HG02943 (cell line): ENCODE measurements around the gene ACVR2A.

Experiments used
- ATAC-seq: cut with Tn5 transposase; IDR thresholded peaks from one replicate; pipeline ENCODE4 v1.9.1; 2021; ENCODE audit warnings: mild to moderate bottlenecking, low read depth, moderate library complexity; ENCODE audit not compliant: unreplicated experiment

ACVR2A gene

GRCh38 chr2:147844697-147845410 lies at the start of gene ACVR2A:
ACVR2A (plus strand) TSS chr2:147845029; CDS start chr2:147845153, 124 bp downstream.
- peak; percentile 41 for ATAC-seq

DNA sequence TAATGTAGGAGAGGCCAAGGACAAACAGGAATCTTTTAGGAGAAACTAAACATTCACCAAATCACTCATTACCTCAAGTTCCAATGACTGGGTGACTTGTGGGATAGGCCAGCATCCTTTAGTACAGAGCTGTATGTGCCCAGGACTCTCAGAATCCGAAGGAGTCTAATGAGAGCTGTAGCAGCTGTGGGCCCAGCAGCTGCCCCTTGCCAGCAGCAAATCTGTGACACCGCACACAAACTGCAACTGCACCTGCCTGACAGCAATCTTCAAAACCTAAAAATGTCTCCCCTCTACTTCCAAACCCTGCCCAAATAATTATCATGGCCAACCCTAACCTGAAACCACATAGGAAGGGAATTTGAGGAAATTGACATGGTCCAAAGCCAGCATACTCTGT lies 44.5 kb upstream of the ACVR2A start:
- ATAC-seq, result no peak

GRCh38 chr2:147806846-147807245 lies 38.0 kb upstream of the ACVR2A start:
- ATAC-seq, result no peak

- no peak for ATAC-seq
These were observed 36.3 kb upstream of the ACVR2A start for GRCh38 chr2:147808520-147808919.

GRCh38 chr2:147810883-147811765 lies 33.7 kb upstream of the ACVR2A start:
- no peak for ATAC-seq

- ATAC-seq, result no peak
These were observed 26.1 kb upstream of the ACVR2A start for GRCh38 chr2:147818741-147819140.

- ATAC-seq, result no peak
These were observed 20.2 kb upstream of the ACVR2A start for GRCh38 chr2:147824620-147825019.

GRCh38 chr2:147826278-147827087 lies 18.3 kb upstream of the ACVR2A start:
- no peak for ATAC-seq

- ATAC-seq, result no peak
These were observed 17.8 kb upstream of the ACVR2A start for GRCh38 chr2:147827088-147827375.

- ATAC-seq, result no peak
These were observed 15.7 kb upstream of the ACVR2A start for GRCh38 chr2:147829106-147829505.

DNA sequence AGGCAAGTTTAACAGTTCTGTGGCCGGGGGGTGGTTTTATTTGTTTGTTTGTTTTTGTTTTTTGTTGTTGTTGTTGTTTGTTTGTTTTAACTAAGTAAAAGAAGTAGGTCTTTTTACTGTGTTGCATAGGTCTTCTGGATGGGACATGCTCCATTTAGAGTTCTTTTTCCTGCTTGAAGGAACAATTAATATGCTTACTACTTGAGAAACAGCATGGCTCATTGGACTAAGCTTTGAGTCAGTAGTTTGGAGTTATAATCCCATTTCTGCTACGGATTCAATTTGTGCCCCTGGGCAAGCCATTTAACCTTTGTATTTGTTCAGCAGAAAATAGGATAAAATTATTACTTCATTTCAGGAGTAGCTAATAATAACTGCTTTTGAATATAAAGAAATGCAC lies 8.7 kb upstream of the ACVR2A start:
- ATAC-seq, result no peak

DNA sequence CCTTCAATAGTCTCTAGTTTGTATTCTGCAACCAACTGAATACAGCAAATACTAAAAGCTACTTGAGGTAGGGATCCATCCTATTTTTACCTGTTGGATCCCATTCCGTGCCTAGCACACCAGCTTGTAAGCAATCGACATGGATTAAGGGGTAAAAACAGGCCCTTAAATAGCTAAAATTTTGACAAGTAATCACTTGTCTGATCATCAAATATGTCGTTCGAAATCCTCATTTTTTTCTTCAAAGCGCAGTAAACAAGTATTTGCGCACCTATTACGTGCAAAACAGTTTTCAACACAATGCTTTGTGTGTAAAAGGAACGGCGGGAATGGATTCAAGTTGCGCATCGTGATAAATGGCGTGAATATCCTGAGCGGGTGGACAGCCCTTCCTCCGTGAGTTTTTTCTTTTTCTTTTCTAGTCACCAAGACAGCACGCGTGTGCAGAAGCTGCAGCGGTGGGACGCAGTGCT lies 1.4 kb upstream of the ACVR2A start:
- no peak for ATAC-seq

DNA sequence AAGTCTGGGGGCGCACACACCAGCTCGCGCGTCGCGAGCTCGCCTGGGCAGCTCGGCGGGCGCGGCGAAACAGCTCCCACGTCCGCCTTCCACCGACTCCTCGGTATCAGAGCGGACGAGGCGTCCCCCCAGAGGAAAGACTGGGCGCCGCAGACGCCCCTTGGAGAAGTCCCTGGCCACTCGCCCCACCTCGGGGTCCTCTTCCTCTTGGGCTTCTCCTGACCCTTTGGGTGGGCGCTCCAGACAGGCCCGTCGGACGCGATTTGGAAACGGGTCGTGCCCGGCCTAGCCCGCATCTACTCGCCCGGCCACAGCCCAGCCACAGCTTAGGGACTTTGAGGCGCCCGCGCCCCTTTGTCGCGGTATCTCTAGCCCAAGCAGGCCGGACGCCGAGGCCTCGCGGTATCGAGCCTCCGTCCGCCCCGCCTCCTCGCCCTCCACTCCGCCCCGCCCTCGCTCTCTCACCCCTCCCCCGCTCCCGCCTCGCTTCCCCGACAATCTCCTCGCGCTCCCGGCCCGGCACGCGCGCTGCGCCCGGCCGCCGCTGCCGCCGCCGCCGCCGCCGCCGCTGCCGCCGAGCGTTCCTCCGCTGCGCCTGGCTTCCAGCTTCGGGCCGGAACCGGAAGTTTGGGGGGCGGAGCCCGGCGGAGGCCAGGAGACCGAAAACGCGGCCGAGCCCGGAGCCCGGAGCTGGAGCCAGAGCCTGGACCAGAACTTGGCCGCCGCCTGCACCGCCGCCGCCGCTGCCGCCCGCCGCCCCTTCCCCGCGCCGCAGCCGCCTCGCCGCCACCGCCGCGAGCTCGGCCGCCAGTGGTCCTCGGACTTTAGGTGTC lies 749 bp upstream of the ACVR2A start:
- peak; percentile 87 for ATAC-seq

DNA sequence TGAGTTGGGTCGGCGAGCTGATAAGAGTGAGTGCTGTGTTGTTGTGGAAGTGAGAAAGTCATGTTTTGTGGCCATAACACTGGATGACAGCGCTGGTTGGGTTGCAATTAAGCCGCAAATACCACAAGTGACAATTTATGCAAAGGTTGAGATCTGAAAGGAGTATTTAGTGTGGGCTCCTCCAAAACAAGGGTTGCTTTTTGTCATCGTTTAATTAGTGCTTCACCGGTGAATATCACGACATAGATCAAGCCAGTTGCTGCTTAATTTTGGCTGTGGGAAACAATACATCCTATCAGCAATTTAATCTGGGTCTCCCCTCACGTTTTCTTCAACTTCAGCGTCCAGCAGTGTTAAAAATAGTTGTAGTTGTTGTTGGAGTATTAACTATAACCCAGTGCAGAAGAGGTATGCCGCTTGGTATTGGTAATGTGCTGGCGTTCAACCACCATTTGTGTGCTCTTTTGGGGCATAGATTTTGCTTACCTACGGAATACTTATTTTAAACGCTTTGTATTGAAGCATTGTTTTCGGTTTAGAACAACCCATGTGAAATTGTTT lies 662 bp downstream of the ACVR2A start:
- peak; percentile 51 for ATAC-seq

GRCh38 chr2:147846412-147847081 lies 1.7 kb downstream of the ACVR2A start:
- ATAC-seq, result no peak

DNA sequence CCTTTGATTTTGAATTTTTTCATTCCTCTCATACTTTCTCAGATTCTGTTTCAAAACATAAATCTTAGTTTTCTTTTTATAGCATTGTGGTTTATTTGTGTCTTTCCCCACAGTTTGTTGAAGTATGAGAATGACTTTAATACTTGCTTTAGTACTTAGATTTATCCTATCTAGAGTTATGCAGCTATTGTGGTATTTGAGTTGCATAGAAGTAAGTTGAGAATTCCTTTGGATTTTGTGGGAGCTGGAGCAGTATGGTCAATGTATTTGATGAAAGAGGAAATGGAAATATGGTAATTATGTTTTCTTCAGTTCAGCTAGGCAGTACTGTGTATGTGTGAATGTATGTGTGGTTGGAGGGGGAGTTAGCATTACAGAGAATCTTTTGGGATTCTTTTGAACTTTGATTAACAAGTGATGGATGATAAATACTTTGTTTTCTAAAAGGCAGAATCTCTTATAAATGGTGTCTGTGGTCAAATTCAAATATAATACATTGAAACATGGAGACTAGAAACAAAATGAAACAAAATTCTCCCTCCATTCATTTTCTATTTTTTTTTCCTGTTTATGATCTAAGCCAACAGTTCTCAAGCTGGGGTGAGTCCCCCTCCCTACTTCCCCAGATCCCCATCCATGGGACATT lies 3.0 kb downstream of the ACVR2A start:
- no peak for ATAC-seq

DNA sequence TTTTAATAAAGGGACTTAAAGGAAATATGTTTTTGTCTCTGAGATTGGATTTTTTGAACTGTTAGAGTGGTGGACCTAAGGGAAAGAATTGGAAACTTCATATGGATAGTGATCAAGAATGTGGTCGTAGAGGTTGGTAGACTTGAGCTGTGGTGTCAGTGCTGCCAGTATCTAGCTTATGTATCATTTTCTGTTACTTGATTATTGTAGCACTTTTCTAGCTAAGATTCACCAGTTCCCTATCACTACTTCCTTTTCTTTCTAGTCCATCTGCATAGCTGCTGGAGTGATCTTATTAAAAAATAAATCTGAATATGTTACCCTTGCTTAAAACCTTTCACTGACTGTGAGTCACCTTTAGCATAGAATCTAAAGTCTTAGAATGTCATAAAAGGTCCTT lies 6.0 kb downstream of the ACVR2A start:
- no peak for ATAC-seq

DNA sequence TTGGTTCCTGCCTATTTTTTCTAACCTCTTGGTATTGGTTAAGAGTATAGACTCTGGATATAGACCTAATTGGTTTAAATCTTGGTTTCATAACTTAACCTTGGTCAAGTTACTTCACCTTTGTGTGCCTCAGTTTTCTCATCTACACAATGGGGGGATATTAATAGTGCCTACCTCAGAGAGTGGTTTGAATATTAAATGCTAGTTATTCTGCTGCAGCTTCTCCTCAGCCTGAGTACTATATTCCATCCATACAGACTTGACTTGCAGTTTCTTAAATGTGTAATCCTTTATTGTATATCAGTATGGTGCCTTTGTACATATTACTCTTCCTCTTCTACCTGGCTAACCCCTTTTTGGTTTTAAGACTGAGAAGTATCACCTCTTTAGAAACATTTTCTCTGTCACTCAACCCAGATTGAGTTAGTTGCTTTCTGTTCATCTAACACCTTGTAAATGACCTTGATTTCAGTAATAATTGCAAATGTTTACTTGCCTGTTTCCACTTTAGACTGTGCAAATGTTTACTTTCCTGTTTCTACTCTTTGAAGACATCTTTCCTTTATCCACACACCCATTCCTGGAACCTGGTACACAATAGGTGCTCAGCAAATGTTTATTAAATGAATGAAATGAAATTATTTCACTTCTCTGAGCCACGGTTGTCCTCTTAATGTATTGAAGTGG lies 6.6 kb downstream of the ACVR2A start:
- no peak for ATAC-seq
